ENCODE results near the gene KLKB1. TPM values are rescaled to one million over a fixed set of nuclear protein-coding genes. Genes with fewer than 3 reads are reported as not detected.

The KLKB1 gene
- total RNA-seq, 2 donors from 2014 or later, result 0.52 to 1.5 TPM

Other genes with a start within 250 kb of the KLKB1 start
- gene TLR3, start 158.4 kb upstream of the KLKB1 start, total RNA-seq, result 1 to 10 TPM in 1 of 2 donors, under 1 TPM in 1; 0.55 to 1.5 TPM
- 1 to 10 TPM in 1 of 2 donors, not detected in 1; 1.4 TPM for gene FAM149A, start 122.8 kb upstream of the KLKB1 start, total RNA-seq
- gene CYP4V2, start 35.9 kb upstream of the KLKB1 start, total RNA-seq, result 10 to 100 TPM; 20.9 to 21.0 TPM
- not detected for gene F11, start 38.7 kb downstream of the KLKB1 start, total RNA-seq

All from T-helper 17 cell (primary cell).